HG02610 (cell line): ENCODE results near the gene LAMTOR5.

Experiments
- ATAC-seq: cut with Tn5 transposase; IDR thresholded peaks from one replicate; pipeline ENCODE4 v1.9.1; 2021; ENCODE audit warnings: mild to moderate bottlenecking, moderate library complexity; ENCODE audit not compliant: unreplicated experiment

Gene LAMTOR5

DNA sequence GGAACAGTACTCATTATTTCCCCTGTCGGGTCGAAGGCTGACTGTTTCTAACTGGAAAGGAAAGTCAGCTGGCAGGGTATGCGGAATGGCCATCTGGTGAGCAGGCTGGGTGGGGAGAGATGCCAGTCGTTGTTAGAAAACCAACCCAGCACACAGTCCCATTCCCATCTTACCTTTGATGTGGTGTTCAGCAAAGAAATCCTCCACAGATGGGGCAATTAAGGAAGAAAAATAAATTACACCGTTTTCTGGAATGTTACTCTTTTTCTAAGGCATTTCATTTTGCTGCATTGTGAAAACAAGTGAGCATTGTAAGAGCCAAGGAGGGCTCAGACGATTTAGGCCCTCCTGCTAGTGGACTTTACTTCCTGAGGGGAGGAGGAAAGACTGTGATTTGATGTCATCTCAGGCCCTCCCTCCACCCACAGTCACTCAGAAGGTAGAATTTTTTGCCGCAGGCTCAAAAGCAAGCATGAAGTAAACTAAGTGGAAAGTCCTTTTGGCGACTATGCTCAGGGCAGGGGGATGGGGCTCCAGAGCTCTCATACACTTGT lies 16.7 kb downstream of the LAMTOR5 start, which contains the start of gene SLC16A4:
Gene SLC16A4 (minus strand): TSS at position 335 of the 554 bp plus-strand sequence. CDS start 1,703 bp downstream, outside the sequence.
- ATAC-seq: no peak

- ATAC-seq: no peak
Measured at GRCh38 chr1:110390096-110390495, 17.4 kb downstream of the LAMTOR5 start.

DNA sequence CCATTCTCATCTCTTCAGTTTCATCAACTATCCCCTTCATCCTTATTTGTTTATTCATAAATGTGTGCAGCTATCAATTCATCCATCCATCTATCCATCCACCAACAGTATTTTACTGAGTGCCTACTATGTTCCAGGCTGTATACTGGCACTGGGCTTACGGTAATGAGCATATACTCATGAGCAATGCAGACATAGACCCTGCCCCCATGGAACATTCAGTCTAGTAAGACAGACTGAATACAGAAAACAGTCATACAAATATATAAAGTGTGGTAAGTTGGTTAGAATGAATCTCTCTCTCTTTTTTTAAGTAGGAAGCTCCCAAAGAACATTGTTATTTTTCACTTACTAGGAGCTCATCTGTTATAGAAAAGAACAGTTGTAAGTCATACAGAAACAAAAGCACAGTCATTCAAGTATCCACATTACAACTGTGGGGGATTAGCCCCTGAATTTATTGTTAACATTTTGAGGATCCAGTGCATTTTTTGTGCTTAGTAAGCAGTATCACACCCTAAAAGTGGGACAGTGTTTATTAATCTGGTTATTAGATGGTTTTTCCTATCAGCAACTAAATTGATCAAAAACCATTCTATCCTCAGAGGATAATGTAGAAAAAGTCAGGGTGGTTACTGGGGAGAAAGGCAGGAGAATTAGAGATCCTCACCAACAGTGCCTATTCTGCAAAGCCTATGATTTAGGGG lies 20.3 kb downstream of the LAMTOR5 start:
- ATAC-seq: peak; percentile 30

DNA sequence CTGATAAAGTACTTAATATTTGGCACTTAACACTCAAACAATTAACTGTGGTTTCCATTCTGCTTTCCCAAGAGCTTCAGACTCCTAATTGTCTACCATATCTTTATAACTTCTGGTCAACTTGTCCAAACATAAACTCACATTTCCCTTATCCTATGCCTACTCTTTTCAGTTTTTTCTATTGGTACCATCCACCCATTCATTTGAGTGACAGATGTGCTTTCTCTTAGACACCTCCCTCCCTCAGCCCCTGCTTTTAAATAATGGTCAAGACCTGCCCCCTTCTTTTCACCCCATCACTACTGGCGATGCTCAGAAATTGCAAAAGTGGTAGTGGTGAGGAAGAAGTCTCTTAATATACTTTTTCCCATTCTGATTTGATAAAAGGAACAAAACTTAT lies 22.1 kb downstream of the LAMTOR5 start:
- ATAC-seq: no peak

DNA sequence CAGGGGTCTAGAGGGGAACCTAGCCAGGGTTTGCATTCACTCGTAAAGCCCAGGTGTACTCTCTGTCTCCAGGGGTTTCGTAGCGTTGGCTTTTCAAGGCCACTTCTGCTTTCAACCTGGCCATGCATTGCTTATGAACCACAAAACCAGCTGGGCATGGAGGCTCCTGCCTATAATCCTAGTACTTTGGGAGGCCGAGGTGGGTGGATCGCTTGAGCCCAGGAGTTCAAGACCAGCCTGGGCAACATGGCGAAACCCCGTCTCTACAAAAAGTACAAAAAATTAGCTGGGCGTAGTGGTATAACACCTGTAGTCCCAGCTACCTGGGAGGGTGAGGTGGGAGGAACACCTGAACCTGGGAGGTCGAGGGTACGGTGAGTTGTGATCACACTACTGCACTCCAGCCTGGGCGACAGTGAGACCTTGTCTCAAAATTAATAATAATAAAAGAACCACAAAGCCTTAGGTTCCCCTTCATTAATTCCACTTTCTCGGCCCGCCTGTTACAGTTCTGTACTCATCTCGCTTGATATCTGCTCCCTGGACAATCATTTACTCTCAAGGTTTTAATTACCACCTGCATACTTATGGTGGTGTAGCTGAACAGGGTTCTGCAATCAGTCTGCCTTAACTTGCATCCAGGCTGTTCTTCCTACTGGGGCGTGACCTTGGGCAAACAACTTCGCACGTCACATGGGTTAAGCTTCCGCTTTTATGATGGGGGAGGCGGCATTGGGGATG lies 22.7 kb downstream of the LAMTOR5 start:
- peak; percentile 63 for ATAC-seq

- no peak for ATAC-seq
Measured at GRCh38 chr1:110383251-110383990, 24.1 kb downstream of the LAMTOR5 start.

DNA sequence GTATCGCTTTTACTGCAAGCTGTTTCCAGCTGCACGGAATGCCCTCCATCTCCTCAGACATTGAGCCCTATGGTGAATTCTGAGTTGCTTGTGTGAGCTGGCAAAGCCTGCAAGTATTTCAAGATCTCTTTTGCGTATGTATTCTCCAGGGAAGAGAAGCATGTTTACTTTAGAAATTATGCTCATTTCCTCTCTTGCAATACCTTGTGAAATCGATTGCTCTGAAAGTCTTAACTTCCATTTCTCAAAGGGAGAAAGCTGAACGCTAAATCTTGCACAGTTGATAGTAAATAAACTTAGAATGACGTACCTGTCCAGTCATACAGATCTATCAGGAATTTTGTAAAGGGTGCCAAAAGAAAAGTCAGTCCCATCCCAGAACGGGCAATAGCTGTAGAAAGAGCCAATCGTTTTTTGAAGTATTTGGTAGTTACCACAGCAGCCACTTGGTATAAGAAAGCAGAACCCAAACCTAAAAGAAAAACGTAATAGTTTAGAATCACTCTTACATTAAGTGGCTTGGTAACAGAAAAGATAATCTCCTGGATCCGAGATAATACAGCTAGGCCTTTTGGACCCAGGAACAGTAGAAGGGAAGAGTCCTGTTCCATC lies 26.7 kb downstream of the LAMTOR5 start:
- ATAC-seq: no peak

GRCh38 chr1:110375490-110375889 lies 32.0 kb downstream of the LAMTOR5 start:
- no peak for ATAC-seq

GRCh38 chr1:110370827-110371226 lies 36.7 kb downstream of the LAMTOR5 start:
- peak; percentile 70 for ATAC-seq

DNA sequence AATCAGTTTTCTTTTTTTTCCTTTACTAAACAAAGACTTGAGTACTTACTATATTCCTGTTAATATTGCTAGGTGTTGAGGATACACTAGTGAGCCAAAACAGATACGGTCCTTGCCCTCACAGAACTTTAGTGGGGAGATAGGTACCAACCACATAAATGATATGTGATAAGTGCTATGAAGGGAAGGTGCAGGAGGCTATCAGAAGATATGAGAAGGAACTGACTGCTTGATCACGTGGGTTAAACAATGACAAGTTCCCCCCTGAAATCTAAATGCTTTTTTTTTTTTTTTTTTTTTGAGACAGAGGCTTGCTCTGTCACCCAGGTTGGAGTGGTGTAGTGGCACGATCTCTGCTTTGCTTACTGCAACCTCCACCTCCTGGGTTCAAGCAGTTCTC lies 43.3 kb downstream of the LAMTOR5 start:
- ATAC-seq: no peak

DNA sequence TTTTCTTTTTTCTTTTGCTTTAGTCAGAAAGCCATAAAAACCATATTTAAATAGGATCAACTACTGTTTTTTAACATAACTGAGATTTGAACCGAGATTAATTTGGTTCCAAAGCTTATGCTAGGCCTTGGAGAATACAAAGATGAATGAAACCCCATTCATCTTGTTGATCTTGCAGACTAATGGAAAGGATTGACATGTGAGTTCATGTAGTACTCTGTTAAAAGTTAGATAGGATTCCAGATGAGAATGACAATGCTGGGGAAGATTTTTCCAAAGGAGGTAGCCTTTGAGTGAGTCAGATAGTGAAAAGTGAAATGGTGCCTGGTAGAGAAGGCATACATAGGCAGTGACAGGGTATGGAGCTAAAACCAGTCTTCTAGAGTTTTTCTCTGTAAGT lies 45.6 kb downstream of the LAMTOR5 start:
- ATAC-seq: no peak

- ATAC-seq: no peak
Measured at GRCh38 chr1:110360431-110360830, 47.1 kb downstream of the LAMTOR5 start.

DNA sequence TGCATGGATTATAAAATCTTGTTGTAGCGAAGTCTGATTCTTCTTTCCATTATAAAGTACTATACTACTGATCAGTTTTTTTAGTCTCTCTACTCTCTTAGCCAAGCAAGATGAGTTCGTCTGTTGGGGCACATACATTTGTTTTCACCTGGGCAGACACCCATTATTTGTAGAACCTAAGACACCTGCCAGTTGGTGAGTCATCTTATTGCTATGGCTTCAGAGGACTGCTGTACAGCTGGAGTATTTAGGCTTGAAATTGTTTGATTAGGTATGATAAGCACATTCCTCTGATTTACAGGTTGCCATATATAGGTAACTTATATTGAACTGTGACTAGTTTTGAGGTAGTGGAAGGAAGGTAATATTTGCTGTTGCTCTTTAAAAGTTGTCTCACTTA lies 51.1 kb downstream of the LAMTOR5 start:
- no peak for ATAC-seq

DNA sequence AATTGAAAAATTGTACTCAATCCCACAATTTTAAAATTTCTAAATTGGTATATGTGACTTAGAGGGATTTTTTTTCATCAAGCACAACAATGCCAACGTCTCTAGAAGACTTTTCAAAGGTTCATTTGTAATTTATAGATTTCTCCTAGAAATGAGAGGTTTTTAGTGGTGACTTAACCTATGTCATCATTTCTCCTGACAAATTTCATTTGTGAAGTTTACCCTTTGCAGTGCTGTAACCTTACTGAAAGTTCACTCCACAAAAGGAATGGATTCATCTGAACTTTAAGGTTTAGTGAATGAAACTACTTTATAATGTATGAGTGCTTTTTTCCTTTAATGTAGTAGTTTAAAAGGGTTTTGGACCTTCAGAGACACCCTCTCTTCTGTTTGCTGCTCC lies 52.2 kb downstream of the LAMTOR5 start:
- ATAC-seq: no peak
